Osteocyte (in vitro differentiated cells): ENCODE results near the gene ZNF138. TPM values are rescaled to one million over a fixed set of nuclear protein-coding genes. Genes with fewer than 3 reads are reported as not detected.
"Not testable (repeated sequence)": the region's sequence is repeated elsewhere in the genome, so short reads cannot be mapped to it uniquely, and the experiment has no call there.

Source experiments
- DNase-seq: peaks from one replicate; pipeline ENCODE4 v3.0.0; 2021; ENCODE audit warnings: mixed read lengths; ENCODE audit not compliant: unreplicated experiment; ENCODE audit errors: extremely low spot score
- H3K27ac Mint-ChIP-seq: one replicate; pipeline ENCODE4 v1.8.0; 2021; ENCODE audit warnings: mild to moderate bottlenecking, mixed read lengths; ENCODE audit not compliant: unreplicated experiment
- H3K27me3 Mint-ChIP-seq: one replicate; pipeline ENCODE4 v1.8.0; 2021; ENCODE audit warnings: mixed read lengths; ENCODE audit not compliant: unreplicated experiment
- H3K36me3 Mint-ChIP-seq: one replicate; pipeline ENCODE4 v1.8.0; 2021; ENCODE audit warnings: mixed read lengths; ENCODE audit not compliant: unreplicated experiment
- H3K4me1 Mint-ChIP-seq: one replicate; pipeline ENCODE4 v1.8.0; 2021; ENCODE audit warnings: mixed read lengths; ENCODE audit not compliant: unreplicated experiment
- H3K4me3 Mint-ChIP-seq: one replicate; pipeline ENCODE4 v1.8.0; 2021; ENCODE audit warnings: mild to moderate bottlenecking, moderate library complexity, mixed read lengths; ENCODE audit not compliant: unreplicated experiment
- H3K9me3 Mint-ChIP-seq: one replicate; pipeline ENCODE4 v1.8.0; 2021; ENCODE audit warnings: mixed read lengths; ENCODE audit not compliant: unreplicated experiment
- total RNA-seq: library from RNA; stranded (reverse); gene quantifications from 2 replicates; pipeline ENCODE4 v1.2.1, GENCODE V29; 2021
- TF ChIP-seq, protein P1 (sequence below): fragments of 200-600 bp; sonication (generic); IDR thresholded peaks from 2 replicates; pipeline ENCODE4 v1.5.0; 2021; ENCODE audit warnings: antibody characterized with exemption, mild to moderate bottlenecking, moderate library complexity

ZNF138 gene
- total RNA-seq, 1 donor from 2014 or later = 4.0 TPM

DNA sequence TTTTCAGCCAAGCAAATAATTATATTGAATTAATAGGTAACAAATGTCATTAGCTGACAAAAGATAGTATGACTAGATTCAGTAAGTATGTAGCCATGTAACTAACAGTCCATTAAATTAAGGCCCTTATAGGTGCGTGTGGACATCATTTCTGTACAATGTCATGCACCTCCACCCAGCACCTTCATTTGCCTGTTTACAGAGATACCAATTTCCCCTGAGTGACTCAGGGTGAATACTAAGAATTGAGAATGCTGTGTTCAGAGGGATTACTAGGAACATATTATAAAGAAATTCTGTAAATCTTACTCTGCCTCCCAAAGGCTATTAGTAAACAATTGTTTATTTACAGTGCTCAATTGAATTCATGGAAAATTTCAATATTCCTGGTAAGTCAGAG, 60.7 kb downstream of the ZNF138 start:
- TF ChIP-seq, protein P1, sequence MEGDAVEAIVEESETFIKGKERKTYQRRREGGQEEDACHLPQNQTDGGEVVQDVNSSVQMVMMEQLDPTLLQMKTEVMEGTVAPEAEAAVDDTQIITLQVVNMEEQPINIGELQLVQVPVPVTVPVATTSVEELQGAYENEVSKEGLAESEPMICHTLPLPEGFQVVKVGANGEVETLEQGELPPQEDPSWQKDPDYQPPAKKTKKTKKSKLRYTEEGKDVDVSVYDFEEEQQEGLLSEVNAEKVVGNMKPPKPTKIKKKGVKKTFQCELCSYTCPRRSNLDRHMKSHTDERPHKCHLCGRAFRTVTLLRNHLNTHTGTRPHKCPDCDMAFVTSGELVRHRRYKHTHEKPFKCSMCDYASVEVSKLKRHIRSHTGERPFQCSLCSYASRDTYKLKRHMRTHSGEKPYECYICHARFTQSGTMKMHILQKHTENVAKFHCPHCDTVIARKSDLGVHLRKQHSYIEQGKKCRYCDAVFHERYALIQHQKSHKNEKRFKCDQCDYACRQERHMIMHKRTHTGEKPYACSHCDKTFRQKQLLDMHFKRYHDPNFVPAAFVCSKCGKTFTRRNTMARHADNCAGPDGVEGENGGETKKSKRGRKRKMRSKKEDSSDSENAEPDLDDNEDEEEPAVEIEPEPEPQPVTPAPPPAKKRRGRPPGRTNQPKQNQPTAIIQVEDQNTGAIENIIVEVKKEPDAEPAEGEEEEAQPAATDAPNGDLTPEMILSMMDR = no peak
- no peak overlapping the region for H3K27ac Mint-ChIP-seq
- H3K4me1 Mint-ChIP-seq = no peaks in the 10 kb centered on the region
- no peaks in the 10 kb centered on the region for H3K27me3 Mint-ChIP-seq
- no peak overlapping the region for H3K4me3 Mint-ChIP-seq
- no peaks in the 10 kb centered on the region for H3K9me3 Mint-ChIP-seq
- no peaks in the 10 kb centered on the region for H3K36me3 Mint-ChIP-seq
- DNase-seq = no peak

DNA sequence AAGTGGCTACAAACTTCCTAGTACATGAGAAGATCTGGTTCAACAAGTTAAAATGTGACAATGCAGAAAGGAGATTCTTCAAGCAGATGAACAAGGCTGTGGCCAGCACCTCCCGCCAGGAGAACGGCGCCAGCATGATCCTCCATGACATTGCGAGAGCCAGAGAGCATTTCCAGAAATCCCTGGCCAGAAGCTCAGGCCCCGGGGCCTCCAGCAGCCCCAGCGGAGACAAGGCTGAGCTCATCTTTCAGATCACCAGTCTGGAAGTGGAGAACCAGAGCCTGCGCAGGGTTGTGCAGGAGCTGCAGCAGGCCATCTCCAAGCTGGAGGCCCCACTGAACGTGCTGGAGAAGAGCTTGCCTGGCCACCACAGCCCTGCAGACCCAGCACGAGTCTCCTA, 68.8 kb downstream of the ZNF138 start:
- H3K36me3 Mint-ChIP-seq = no peaks in the 10 kb centered on the region
- peaks cover 13% of the 10 kb centered on the region for H3K9me3 Mint-ChIP-seq
- TF ChIP-seq, protein P1 = no peak
- no peaks in the 10 kb centered on the region for H3K27me3 Mint-ChIP-seq
- H3K4me3 Mint-ChIP-seq = no peak overlapping the region
- peak; percentile 73 for DNase-seq
- H3K27ac Mint-ChIP-seq = no peak overlapping the region
- H3K4me1 Mint-ChIP-seq = no peaks in the 10 kb centered on the region

DNA sequence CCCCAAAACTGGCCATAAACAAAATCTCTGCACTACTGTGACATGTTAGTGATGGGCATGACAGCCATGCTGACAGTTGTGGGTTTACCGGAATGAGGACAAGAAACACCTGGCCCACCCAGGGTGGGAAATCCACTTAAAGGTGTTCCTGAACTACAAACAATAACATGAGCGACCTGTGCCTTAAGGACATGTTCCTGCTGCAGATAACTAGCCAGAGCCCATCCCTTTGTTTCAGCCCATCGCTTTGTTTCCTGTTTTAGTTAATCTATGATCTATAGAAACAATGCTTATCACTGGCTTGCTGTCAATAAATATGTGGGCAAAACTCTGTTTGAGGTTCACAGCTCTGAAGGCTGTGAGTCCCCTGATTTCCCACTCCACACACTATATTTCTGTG, 69.3 kb downstream of the ZNF138 start:
- H3K9me3 Mint-ChIP-seq = peaks cover 13% of the 10 kb centered on the region
- not testable (repeated sequence) for H3K27ac Mint-ChIP-seq, H3K27me3 Mint-ChIP-seq, H3K4me3 Mint-ChIP-seq, H3K4me1 Mint-ChIP-seq, H3K36me3 Mint-ChIP-seq, DNase-seq

DNA sequence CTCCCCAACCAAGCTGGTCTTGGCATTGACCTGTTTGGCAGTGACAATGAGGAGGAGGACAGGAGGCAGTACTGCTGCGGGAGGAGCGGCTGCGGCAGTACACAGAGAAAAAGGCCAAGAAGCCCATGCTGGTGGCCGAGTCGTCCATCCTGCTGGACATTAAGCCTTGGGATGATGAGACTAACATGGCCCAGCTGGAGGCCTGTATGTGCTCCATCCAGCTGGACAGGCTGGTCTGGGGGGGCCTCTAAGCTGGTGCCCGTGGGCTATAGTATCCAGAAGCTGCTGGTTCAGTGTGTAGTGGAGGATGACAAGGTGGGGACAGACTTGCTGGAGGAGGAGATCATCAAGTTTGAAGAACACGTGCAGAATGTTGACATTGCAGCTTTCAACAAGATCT, 69.7 kb downstream of the ZNF138 start:
- H3K27me3 Mint-ChIP-seq = no peaks in the 10 kb centered on the region
- H3K27ac Mint-ChIP-seq = no peak overlapping the region
- no peaks in the 10 kb centered on the region for H3K4me1 Mint-ChIP-seq
- peak; percentile 73 for DNase-seq
- H3K9me3 Mint-ChIP-seq = peaks cover 13% of the 10 kb centered on the region
- TF ChIP-seq, protein P1 = no peak
- H3K36me3 Mint-ChIP-seq = no peaks in the 10 kb centered on the region
- no peak overlapping the region for H3K4me3 Mint-ChIP-seq

DNA sequence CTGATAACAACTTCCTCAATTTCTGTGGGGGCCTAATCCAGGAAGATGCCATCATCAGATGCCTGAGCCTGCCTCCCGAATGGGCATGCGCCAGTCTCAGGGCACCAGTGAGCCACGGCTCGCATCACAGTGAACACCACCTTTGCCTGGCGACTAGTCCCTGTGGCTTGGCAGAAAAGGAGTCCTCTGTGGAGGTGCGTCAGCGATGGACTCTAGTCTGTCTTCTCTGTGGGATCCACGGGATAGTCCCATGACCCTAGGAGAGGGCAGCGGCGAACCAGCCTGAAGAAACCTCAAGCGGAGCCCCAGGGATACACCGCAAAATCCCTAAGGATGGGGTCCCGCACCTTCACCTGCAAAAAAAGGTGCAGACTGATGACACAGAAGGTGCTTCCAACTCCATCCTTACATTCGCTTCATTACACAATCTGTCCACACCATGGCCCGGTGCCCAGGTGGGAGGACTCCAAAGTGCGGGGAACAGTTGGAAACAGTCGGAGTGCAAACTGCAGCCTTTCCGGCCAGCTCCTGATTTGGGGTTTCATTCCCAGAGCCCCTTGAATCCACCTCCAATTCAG, 73.7 kb downstream of the ZNF138 start:
- H3K36me3 Mint-ChIP-seq = no peaks in the 10 kb centered on the region
- no peak overlapping the region for H3K27ac Mint-ChIP-seq
- no peak overlapping the region for H3K4me3 Mint-ChIP-seq
- TF ChIP-seq, protein P1 = no peak
- no peaks in the 10 kb centered on the region for H3K27me3 Mint-ChIP-seq
- H3K4me1 Mint-ChIP-seq = no peaks in the 10 kb centered on the region
- peak; percentile 72 for DNase-seq
- peaks cover 13% of the 10 kb centered on the region for H3K9me3 Mint-ChIP-seq

DNA sequence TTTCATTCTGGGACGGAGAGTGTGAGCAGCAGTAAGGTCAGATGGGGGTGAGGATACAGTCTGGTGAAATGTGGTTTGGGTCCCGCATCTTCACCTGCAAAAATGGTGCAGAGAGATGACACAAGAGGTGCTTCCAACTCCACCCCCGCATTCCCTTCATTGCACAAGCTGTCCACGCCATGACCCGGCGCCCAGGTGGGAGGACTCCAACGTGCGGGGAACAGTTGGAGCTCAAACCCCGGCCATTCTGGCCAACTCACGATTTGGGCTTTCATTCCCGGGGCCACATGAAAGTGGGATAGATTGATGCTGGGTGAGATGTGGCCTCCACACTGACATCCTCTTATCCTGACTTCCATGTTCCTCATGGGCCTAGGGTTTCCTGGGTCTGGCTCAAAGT, 74.3 kb downstream of the ZNF138 start:
- Mint-ChIP-seq H3K36me3 (no peaks in the 10 kb centered on the region), H3K4me3 (no peak overlapping the region), H3K27ac (no peak overlapping the region), H3K27me3 (no peaks in the 10 kb centered on the region), H3K4me1 (no peaks in the 10 kb centered on the region), H3K9me3 (peaks cover 13% of the 10 kb centered on the region)
- no peak for DNase-seq
- TF ChIP-seq, protein P1 = no peak
